ENCODE measurements around the gene SELENOV. TPM values are rescaled to one million over a fixed set of nuclear protein-coding genes. Genes with fewer than 3 reads are reported as not detected.
A peak's percentile ranks its signal among the peaks of the same experiment; 100 is the strongest.

The SELENOV gene
- total RNA-seq, 1 donor from 2014 or later, result 0.73 TPM

- Histone ChIP-seq H3K27me3 (no peaks in the 10 kb centered on the region), H3F3A (ENCODE audit: low read depth) (peaks cover 25% of the 10 kb centered on the region), H3K4me1 (peaks cover 16% of the 10 kb centered on the region), H2AFZ (replicated peaks) (peak within 1 kb of the TSS; percentile 82), H3K79me2 (ENCODE audit: low read depth) (peaks cover 26% of the 10 kb centered on the region), H3K4me2 (peak within 1 kb of the TSS; percentile 95), H3K9ac (peak within 1 kb of the TSS; percentile 97), H3K27ac (peak within 1 kb of the TSS; percentile 34), H4K20me1 (ENCODE audit: low read depth) (peaks cover 6% of the 10 kb centered on the region), H3K9me3 (ENCODE audit: low read depth) (no peaks in the 10 kb centered on the region), H3K4me3 (peak within 1 kb of the TSS; percentile 99), H3K36me3 (no peaks in the 10 kb centered on the region)
- peak within 1 kb of the TSS; percentile 85 for H3K27ac Mint-ChIP-seq
- DNase-seq (ENCODE audit: low spot score), result peak; percentile 99
- H3K4me3 Mint-ChIP-seq, result peak within 1 kb of the TSS; percentile 91
- H3K9me3 Mint-ChIP-seq, result no peaks in the 10 kb centered on the region
- H3K4me1 Mint-ChIP-seq, result peaks cover 26% of the 10 kb centered on the region
- H3K36me3 Mint-ChIP-seq, result peaks cover 6% of the 10 kb centered on the region
- H3K27me3 Mint-ChIP-seq (ENCODE audit: insufficient read depth, low read depth), result no peaks in the 10 kb centered on the region
- no peak for TF ChIP-seq EZH2 (IDR thresholded peaks at IDR 0.05)
- TF ChIP-seq CTCF (IDR thresholded peaks at IDR 0.05), result peak; percentile 6
- no peak for TF ChIP-seq EZH2phosphoT487 (IDR thresholded peaks at IDR 0.05)
Observed at GRCh38 chr19:39480337-39481228, 34.4 kb upstream of the SELENOV start, which contains the start of gene TIMM50. TIMM50 (plus strand) TSS chr19:39480838; CDS start chr19:39480854, 16 bp downstream.

- TF ChIP-seq EZH2 (IDR thresholded peaks at IDR 0.05) (no peak), EZH2phosphoT487 (IDR thresholded peaks at IDR 0.05) (no peak), CTCF (IDR thresholded peaks at IDR 0.05) (no peak)
- peak overlapping the region; percentile 42 for H3K27ac Mint-ChIP-seq
- Histone ChIP-seq H3K9me3 (ENCODE audit: low read depth) (no peaks in the 10 kb centered on the region), H3K4me3 (peak overlapping the region; percentile 99), H2AFZ (replicated peaks) (peak overlapping the region; percentile 82), H3K27ac (peak overlapping the region; percentile 34), H3K4me1 (peaks cover 16% of the 10 kb centered on the region), H3K9ac (peak overlapping the region; percentile 97), H3K36me3 (no peaks in the 10 kb centered on the region), H4K20me1 (ENCODE audit: low read depth) (peaks cover 6% of the 10 kb centered on the region), H3K27me3 (no peaks in the 10 kb centered on the region), H3K79me2 (ENCODE audit: low read depth) (peaks cover 26% of the 10 kb centered on the region), H3F3A (ENCODE audit: low read depth) (peaks cover 25% of the 10 kb centered on the region), H3K4me2 (peak overlapping the region; percentile 95)
- H3K4me3 Mint-ChIP-seq, result peak overlapping the region; percentile 91
- H3K9me3 Mint-ChIP-seq, result no peaks in the 10 kb centered on the region
- peaks cover 26% of the 10 kb centered on the region for H3K4me1 Mint-ChIP-seq
- peaks cover 6% of the 10 kb centered on the region for H3K36me3 Mint-ChIP-seq
- no peak for DNase-seq (ENCODE audit: low spot score)
- H3K27me3 Mint-ChIP-seq (ENCODE audit: insufficient read depth, low read depth), result no peaks in the 10 kb centered on the region
Observed at GRCh38 chr19:39481229-39481545, 33.8 kb upstream of the SELENOV start.

GRCh38 chr19:39481676-39482075 lies 33.3 kb upstream of the SELENOV start:
- peak overlapping the region; percentile 85 for H3K27ac Mint-ChIP-seq
- TF ChIP-seq CTCF (IDR thresholded peaks at IDR 0.05), result no peak
- no peak for TF ChIP-seq EZH2 (IDR thresholded peaks at IDR 0.05)
- TF ChIP-seq EZH2phosphoT487 (IDR thresholded peaks at IDR 0.05), result no peak
- Histone ChIP-seq H3K4me2 (peak overlapping the region; percentile 95), H3K9me3 (ENCODE audit: low read depth) (no peaks in the 10 kb centered on the region), H3K4me1 (peaks cover 16% of the 10 kb centered on the region), H3K36me3 (no peaks in the 10 kb centered on the region), H3K27ac (no peak overlapping the region), H3K4me3 (peak overlapping the region; percentile 99), H3K9ac (peak overlapping the region; percentile 97), H3K27me3 (no peaks in the 10 kb centered on the region), H2AFZ (replicated peaks) (no peak overlapping the region), H4K20me1 (ENCODE audit: low read depth) (peaks cover 6% of the 10 kb centered on the region), H3K79me2 (ENCODE audit: low read depth) (peaks cover 26% of the 10 kb centered on the region), H3F3A (ENCODE audit: low read depth) (peaks cover 25% of the 10 kb centered on the region)
- H3K27me3 Mint-ChIP-seq (ENCODE audit: insufficient read depth, low read depth), result peaks cover 2% of the 10 kb centered on the region
- H3K4me1 Mint-ChIP-seq, result peaks cover 28% of the 10 kb centered on the region
- DNase-seq (ENCODE audit: low spot score), result no peak
- H3K4me3 Mint-ChIP-seq, result peak overlapping the region; percentile 91
- peaks cover 6% of the 10 kb centered on the region for H3K36me3 Mint-ChIP-seq
- H3K9me3 Mint-ChIP-seq, result no peaks in the 10 kb centered on the region
